HTR-8/SVneo (cell line): Measurements from ENCODE around the gene XYLT1.
"Not testable (repeated sequence)": the region's sequence is repeated elsewhere in the genome, so short reads cannot be mapped to it uniquely, and the experiment has no call there.

Source experiments
- DNase-seq: peaks from one replicate; pipeline ENCODE4 v3.0.0; 2011; ENCODE audit warnings: low spot score, mixed read lengths; ENCODE audit not compliant: insufficient read length
- FAIRE-seq: peaks from 2 replicates; lab custom pipeline; 2011; peaks lifted over from hg19 to GRCh38; lab: Jason Lieb, UNC

XYLT1 gene

GRCh38 chr16:17435318-17435717 lies 35.4 kb downstream of the XYLT1 start:
- no peak for FAIRE-seq
- no peak for DNase-seq

GRCh38 chr16:17433577-17434451 lies 36.9 kb downstream of the XYLT1 start:
- no peak for FAIRE-seq
- DNase-seq, result no peak

GRCh38 chr16:17432901-17433576 lies 37.7 kb downstream of the XYLT1 start:
- DNase-seq (no peak), FAIRE-seq (no peak)

- FAIRE-seq, result no peak
- no peak for DNase-seq
Observed at GRCh38 chr16:17431968-17432625, 38.7 kb downstream of the XYLT1 start.

GRCh38 chr16:17431012-17431411 lies 39.7 kb downstream of the XYLT1 start:
- DNase-seq, result no peak
- FAIRE-seq, result no peak

GRCh38 chr16:17426451-17426850 lies 44.3 kb downstream of the XYLT1 start:
- FAIRE-seq, result no peak
- DNase-seq, result no peak

GRCh38 chr16:17424771-17425170 lies 46.0 kb downstream of the XYLT1 start:
- DNase-seq (no peak), FAIRE-seq (no peak)

- DNase-seq, result no peak
- no peak for FAIRE-seq
Observed at GRCh38 chr16:17423221-17423620, 47.5 kb downstream of the XYLT1 start.

- no peak for FAIRE-seq
- no peak for DNase-seq
Observed at GRCh38 chr16:17420816-17421215, 49.9 kb downstream of the XYLT1 start.

- FAIRE-seq, result no peak
- DNase-seq, result no peak
Observed at GRCh38 chr16:17419266-17419665, 51.5 kb downstream of the XYLT1 start.

- FAIRE-seq, result no peak
- DNase-seq, result no peak
Observed at GRCh38 chr16:17417740-17418139, 53.0 kb downstream of the XYLT1 start.

GRCh38 chr16:17416461-17417311 lies 54.1 kb downstream of the XYLT1 start:
- FAIRE-seq, result no peak
- no peak for DNase-seq

- FAIRE-seq (no peak), DNase-seq (no peak)
Observed at GRCh38 chr16:17414916-17415315, 55.8 kb downstream of the XYLT1 start.

- no peak for DNase-seq
- no peak for FAIRE-seq
Observed at GRCh38 chr16:17414421-17414820, 56.3 kb downstream of the XYLT1 start.

GRCh38 chr16:17413508-17413907 lies 57.3 kb downstream of the XYLT1 start:
- FAIRE-seq, result no peak
- DNase-seq, result no peak

- no peak for FAIRE-seq
Observed at GRCh38 chr16:17412791-17413190, 58.0 kb downstream of the XYLT1 start.

GRCh38 chr16:17412221-17412620 lies 58.5 kb downstream of the XYLT1 start:
- FAIRE-seq, result no peak

More at GRCh38 chr16:17412791-17413190, 58.0 kb downstream of the XYLT1 start:
- no peak for DNase-seq

GRCh38 chr16:17411263-17411662 lies 59.5 kb downstream of the XYLT1 start:
- DNase-seq (no peak), FAIRE-seq (no peak)

More at GRCh38 chr16:17412221-17412620, 58.5 kb downstream of the XYLT1 start:
- no peak for DNase-seq

- DNase-seq, FAIRE-seq: not testable (repeated sequence)
Observed at GRCh38 chr16:17410316-17410715, 60.4 kb downstream of the XYLT1 start.

- FAIRE-seq (no peak), DNase-seq (no peak)
Observed at GRCh38 chr16:17409894-17410293, 60.9 kb downstream of the XYLT1 start.
